Measurements from ENCODE around the gene GEMIN5. TPM values are rescaled to one million over a fixed set of nuclear protein-coding genes. Genes with fewer than 3 reads are reported as not detected.

GEMIN5 gene
- total and polyA plus RNA-seq, 2 of the 13 experiments (the other 11 are each of a cell fraction or from before 2014, with no cell fraction given), result 6.6 to 28.6 TPM

DNA sequence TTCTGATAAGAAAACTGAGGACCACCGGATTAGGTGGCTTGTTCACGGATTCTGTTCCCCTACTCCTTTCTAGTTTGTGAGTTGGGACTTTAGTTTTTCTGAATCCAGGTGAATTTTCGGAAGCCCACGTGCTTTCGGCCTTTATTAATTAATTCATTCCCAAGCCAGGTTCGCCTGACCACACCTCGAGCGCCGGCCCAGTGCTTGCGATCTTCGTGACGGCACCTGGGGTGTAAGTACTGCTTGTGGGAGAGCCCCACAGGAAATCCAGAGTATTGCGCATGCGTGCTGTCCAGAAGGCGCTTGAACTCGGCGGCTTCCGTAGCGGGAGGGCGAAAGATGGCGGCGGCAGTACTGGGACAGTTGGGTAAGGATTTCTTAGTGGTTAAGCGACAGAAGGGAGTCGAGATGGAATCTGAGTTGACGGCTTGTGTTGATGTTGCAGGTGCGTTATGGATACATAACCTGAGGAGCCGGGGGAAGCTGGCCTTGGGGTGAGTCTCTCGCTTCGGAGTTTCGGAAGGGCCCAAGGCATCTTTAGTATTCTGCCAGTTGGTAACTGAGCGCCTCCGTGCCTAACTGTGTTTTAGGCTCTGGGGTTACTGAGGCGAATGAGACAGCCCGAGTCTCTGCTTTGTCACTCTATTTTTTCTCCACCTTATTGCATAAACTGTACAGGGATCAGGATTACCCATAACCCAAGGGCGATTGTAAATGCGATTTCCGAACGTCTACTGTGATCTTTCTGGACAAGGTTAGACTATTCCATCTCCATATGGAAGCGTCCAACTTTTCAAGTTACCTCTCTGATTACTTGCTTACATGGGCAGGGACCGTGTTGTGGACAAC lies 3.0 kb upstream of the GEMIN5 start, which contains the start of gene MRPL22 (continued):
- no peak for TF ChIP-seq ZBTB49 (CRISPR knock-in tag; IDR thresholded peaks at IDR 0.05; ENCODE audit: borderline replicate concordance)
- TF ChIP-seq RFX1 (IDR thresholded peaks at IDR 0.05), result no peak
- TF ChIP-seq CBFB (CRISPR knock-in tag; IDR thresholded peaks at IDR 0.05), result no peak
- peak; percentile 75; the same call in 1 of the 2 replicates for TF ChIP-seq ZNF644 (CRISPR knock-in tag; IDR thresholded peaks at IDR 0.05; ENCODE audit: low read depth)
- TF ChIP-seq ZNF318 (CRISPR knock-in tag; IDR thresholded peaks at IDR 0.05), result no peak
- no peak for TF ChIP-seq ATM (IDR thresholded peaks at IDR 0.05; ENCODE audit: borderline replicate concordance)
- TF ChIP-seq KLF12 (CRISPR knock-in tag; IDR thresholded peaks at IDR 0.05; ENCODE audit: borderline replicate concordance), result no peak
- no peak for TF ChIP-seq RFX3 (CRISPR knock-in tag; IDR thresholded peaks at IDR 0.05)
- TF ChIP-seq TBX3 (IDR thresholded peaks at IDR 0.05; ENCODE audit: borderline replicate concordance), result no peak
- TF ChIP-seq ARNTL (CRISPR knock-in tag; IDR thresholded peaks at IDR 0.05), result no peak
- no peak for TF ChIP-seq MXD4 (CRISPR knock-in tag; IDR thresholded peaks at IDR 0.05)
- peak; percentile 85 for TF ChIP-seq HOXA3 (CRISPR knock-in tag; IDR thresholded peaks at IDR 0.05)
- TF ChIP-seq ZNF850 (CRISPR knock-in tag; conservative IDR thresholded peaks at IDR 0.05), result no peak
- TF ChIP-seq ZBTB4 (CRISPR knock-in tag; IDR thresholded peaks at IDR 0.05; ENCODE audit: borderline replicate concordance), result peak; percentile 50; the same call in 1 of the 2 replicates
- TF ChIP-seq ZNF232 (CRISPR knock-in tag; IDR thresholded peaks at IDR 0.05; ENCODE audit: borderline replicate concordance), result 0 out of 2 replicates have a peak, but pooled peaks have one; percentile 37
- TF ChIP-seq NR2F1 (CRISPR knock-in tag; IDR thresholded peaks at IDR 0.05), result no peak

Measured in HepG2 (cell line).